K562 (cell line): ENCODE results near the gene GCNT2. TPM values are rescaled to one million over a fixed set of nuclear protein-coding genes. Genes with fewer than 3 reads are reported as not detected.
"Not testable (repeated sequence)": the region's sequence is repeated elsewhere in the genome, so short reads cannot be mapped to it uniquely, and the experiment has no call there.

ENCODE experiments used
- ATAC-seq: fragments of 200-7000 bp; cut with Tn5 transposase; 3 replicates; pipeline ENCODE4 v1.9.1; 2020; ENCODE audit warnings: moderate library complexity
- BruUV-seq: library from RNA; stranded (reverse); fragments of 400-500 nt; replicated peaks from 2 replicates; lab custom pipeline; 2021; lab: Mats Ljungman, UMichigan
- CTCF ChIA-PET: fragments of 300-600 bp; formaldehyde crosslinking; extraction: SDS; loops from one replicate; lab custom pipeline; 2021; ENCODE audit warnings: low intra/inter-chr PET ratio; lab: Yijun Ruan, JAX
- POLR2A ChIA-PET: fragments of 300-600, 350-650 bp; sonication (Branson Sonifier 250); formaldehyde crosslinking; extraction: SDS; loops from one replicate; lab custom pipeline; 2021; ENCODE audit warnings: antibody characterized with exemption, inconsistent platforms; lab: Yijun Ruan, JAX
- DNase-seq, 4 experiments: peaks; one replicate each; pipeline versions ENCODE4 v3.0.0 to v3.0.0-alpha.2; 2011 to 2018; ENCODE audit warnings: low spot score in 3 of 4, mixed read lengths in 3 of 4; ENCODE audit errors: extremely low read depth in 1 of 4
- FAIRE-seq: peaks from 2 replicates; lab custom pipeline; 2011; peaks lifted over from hg19 to GRCh38; lab: Jason Lieb, UNC
- H2AFZ ChIP-seq: 2 replicates; pipeline ENCODE4 v1.6.0; 2011; ENCODE audit warnings: low read depth, low read length, control low read depth, inconsistent platforms
- H3K27ac ChIP-seq: fragments of 200-600 bp; 3 replicates; pipeline ENCODE4 v1.8.0; 2011; ENCODE audit warnings: low read depth, mild to moderate bottlenecking, control low read depth, inconsistent platforms, low read length, moderate library complexity, mixed read lengths; ENCODE audit errors: extremely low read depth
- H3K27me3 ChIP-seq, 2 experiments: fragments of 300-600 bp in 1 of 2; 2 replicates in 1 of 2; 3 replicates in 1 of 2; pipeline versions ENCODE4 v1.6.0 to v1.8.0; 2011; ENCODE audit warnings: inconsistent platforms in 2 of 2, low read length in 2 of 2, mild to moderate bottlenecking in 1 of 2, mixed read lengths in 1 of 2, moderate library complexity in 1 of 2; ENCODE audit not compliant: control insufficient read depth in 2 of 2, insufficient read depth in 2 of 2
- H3K36me3 ChIP-seq: fragments of 300-600 bp; 3 replicates; pipeline ENCODE4 v1.8.0; 2011; ENCODE audit warnings: mild to moderate bottlenecking, low read length, inconsistent platforms; ENCODE audit not compliant: control insufficient read depth, insufficient read depth
- H3K4me1 ChIP-seq, 2 experiments: fragments of 200-600 bp in 1 of 2; replicated peaks in 1 of 2; 2 replicates in 1 of 2; 3 replicates in 1 of 2; pipeline versions ENCODE4 v1.5.1 to v1.8.0; 2011; ENCODE audit warnings: inconsistent platforms in 2 of 2, low read length in 2 of 2, mild to moderate bottlenecking in 1 of 2, mixed read lengths in 1 of 2, moderate library complexity in 1 of 2; ENCODE audit not compliant: control insufficient read depth in 2 of 2, insufficient read depth in 2 of 2
- H3K4me2 ChIP-seq: 2 replicates; pipeline ENCODE4 v1.6.1; 2011; ENCODE audit warnings: low read length, control low read depth, inconsistent platforms, mixed read lengths; ENCODE audit not compliant: insufficient read depth
- H3K4me3 ChIP-seq: fragments of 200-600 bp; sonication (generic), shearing (Covaris generic); 2 replicates; pipeline ENCODE4 v1.5.1; 2016; ENCODE audit warnings: control low read depth, inconsistent platforms
- H3K79me2 ChIP-seq: fragments of 200-600 bp; 3 replicates; pipeline ENCODE4 v1.8.0; 2011; ENCODE audit warnings: low read length, inconsistent platforms; ENCODE audit not compliant: control insufficient read depth, insufficient read depth
- H3K9ac ChIP-seq, 2 experiments: 2 replicates each; pipeline versions ENCODE4 v1.6.0 to v1.6.1; 2011; ENCODE audit warnings: low read depth in 2 of 2, low read length in 2 of 2, control low read depth in 1 of 2, inconsistent platforms in 1 of 2, mild to moderate bottlenecking in 1 of 2, mixed read lengths in 1 of 2; ENCODE audit not compliant: insufficient read depth in 1 of 2
- H3K9me1 ChIP-seq: one replicate; pipeline ENCODE4 v1.6.0; 2011; ENCODE audit warnings: inconsistent platforms, mild to moderate bottlenecking, low read length, moderate library complexity; ENCODE audit not compliant: control insufficient read depth, insufficient read depth
- H3K9me3 ChIP-seq: replicated peaks from 2 replicates; pipeline ENCODE4 v1.5.1; 2011; ENCODE audit warnings: low read depth, low read length, inconsistent platforms; ENCODE audit not compliant: control insufficient read depth, insufficient read depth
- H4K20me1 ChIP-seq: replicated peaks from 2 replicates; pipeline ENCODE4 v1.6.1; 2011; ENCODE audit warnings: low read length, inconsistent platforms, mixed read lengths; ENCODE audit not compliant: control insufficient read depth, insufficient read depth
- NFYB ChIP-seq: IDR thresholded peaks from 2 replicates; pipeline ENCODE4 v1.6.1; 2011; ENCODE audit warnings: mild to moderate bottlenecking, moderate library complexity; ENCODE audit not compliant: insufficient read length; ENCODE audit errors: extremely low read depth
- WGBS: fragments of 100-300 bp; shearing (Covaris generic); methylation state at CpG from one replicate; pipeline ENCODE4 v1.1.6; 2016; ENCODE audit warnings: low coverage, mixed read lengths; ENCODE audit not compliant: insufficient coverage; ENCODE audit errors: missing lambda C conversion rate; 5-methylcytosine and 5-hydroxymethylcytosine counted together
- in situ Hi-C: fragments of 300-500 bp; cut with MboI; formaldehyde crosslinking; loops from 4 replicates; pipeline ENCODE4 v1.15.0; 2018; ENCODE audit warnings: inconsistent platforms, mixed read lengths
- intact Hi-C: fragments of 100-400 bp; cut with micrococcal nuclease; formaldehyde crosslinking; loops from 2 replicates; pipeline ENCODE4 v1.14.2; 2022
- polyA plus RNA-seq, 8 experiments: library from polyadenylated mRNA; depleted of rRNA in 4 of 8; stranded (reverse) in 5 of 8; unstranded in 3 of 8; fragments of >200 nt; fragmentation: Nextera tagmentation in 2 of 8; fragmentation: Illumina TruSeq in 1 of 8; extraction: Ambion mirVana in 2 of 8; extraction: Trizol in 1 of 8; gene quantifications; 2 replicates each; pipeline versions ENCODE4 v1.2.1 to v1.2.3, GENCODE V29; 2011 to 2014; ENCODE audit warnings: inconsistent platforms in 1 of 8, missing spikeins in 1 of 8
- total RNA-seq, 7 experiments: library from RNA; depleted of rRNA in 6 of 7; stranded (reverse); fragments of >200 nt in 6 of 7; fragmentation: Illumina TruSeq in 2 of 7; extraction: Trizol in 2 of 7; gene quantifications; 2 replicates each; pipeline versions ENCODE4 v1.2.1 to v1.2.3, GENCODE V29; 2011 to 2021; ENCODE audit warnings: low replicate concordance in 1 of 7
- TF ChIP-seq, protein P1 (sequence below): sonication (generic); formaldehyde crosslinking; IDR thresholded peaks from 2 replicates; pipeline ENCODE4 v1.8.1; 2023; ENCODE audit warnings: mild to moderate bottlenecking, missing genetic modification reagents

GCNT2 gene
- total and polyA plus RNA-seq, 9 of the 15 experiments (the other 6 are each of a cell fraction or from before 2014, with no cell fraction given), result 0.78 to 2.6 (median 1.6) TPM

DNA sequence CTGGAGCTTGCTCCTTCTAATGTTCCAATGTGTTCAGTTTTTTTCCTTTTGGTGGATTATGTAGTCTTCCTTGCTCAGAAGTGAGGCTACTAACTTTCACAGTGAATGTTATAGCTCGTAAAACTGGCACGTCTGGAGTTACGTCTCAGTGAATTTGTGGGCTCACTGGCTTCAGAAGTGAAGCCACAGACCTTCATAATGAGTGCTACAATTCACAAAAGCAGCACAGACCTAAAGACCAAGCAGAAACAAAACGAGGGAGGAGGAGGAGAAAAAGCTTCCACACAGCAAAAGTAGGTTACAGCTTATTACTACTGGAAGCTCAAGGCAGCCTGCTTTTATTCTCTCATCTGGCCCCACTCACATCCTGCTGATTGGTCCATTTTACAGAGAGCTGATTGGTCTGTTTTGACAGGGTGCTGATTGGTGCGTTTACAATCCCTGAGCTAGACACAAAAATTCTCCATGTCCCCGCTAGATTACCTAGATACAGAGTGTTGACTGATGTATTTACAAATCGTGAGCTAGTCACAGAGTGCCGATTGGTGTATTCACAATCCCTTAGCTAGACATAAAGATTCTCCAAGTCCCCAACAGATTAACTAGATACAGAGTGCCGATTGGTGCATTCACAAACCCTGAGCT lies 34.1 kb upstream of the GCNT2 start:
- H3K9me1 ChIP-seq, CTCF ChIA-PET, BruUV-seq: not testable (repeated sequence)

More for the DNA sequence above, 34.1 kb upstream of the GCNT2 start:
- H3K9me3 ChIP-seq, H3K36me3 ChIP-seq, H2AFZ ChIP-seq, H3K4me2 ChIP-seq, FAIRE-seq, intact Hi-C loops, H3K9ac ChIP-seq, DNase-seq, ATAC-seq, H4K20me1 ChIP-seq, H3K79me2 ChIP-seq, H3K27ac ChIP-seq, H3K4me3 ChIP-seq, in situ Hi-C loops: not testable (repeated sequence)
- Histone ChIP-seq H3K4me1 (peaks cover 0 to 17% of the 10 kb centered on the region in 2 experiments; a peak in 1 of 5 replicates), H3K27me3 (peaks cover 0 to 26% of the 10 kb centered on the region in 2 experiments; a peak in 3 of 5 replicates)
- TF ChIP-seq NFYB, result peak; percentile 70
- TF ChIP-seq, protein P1, sequence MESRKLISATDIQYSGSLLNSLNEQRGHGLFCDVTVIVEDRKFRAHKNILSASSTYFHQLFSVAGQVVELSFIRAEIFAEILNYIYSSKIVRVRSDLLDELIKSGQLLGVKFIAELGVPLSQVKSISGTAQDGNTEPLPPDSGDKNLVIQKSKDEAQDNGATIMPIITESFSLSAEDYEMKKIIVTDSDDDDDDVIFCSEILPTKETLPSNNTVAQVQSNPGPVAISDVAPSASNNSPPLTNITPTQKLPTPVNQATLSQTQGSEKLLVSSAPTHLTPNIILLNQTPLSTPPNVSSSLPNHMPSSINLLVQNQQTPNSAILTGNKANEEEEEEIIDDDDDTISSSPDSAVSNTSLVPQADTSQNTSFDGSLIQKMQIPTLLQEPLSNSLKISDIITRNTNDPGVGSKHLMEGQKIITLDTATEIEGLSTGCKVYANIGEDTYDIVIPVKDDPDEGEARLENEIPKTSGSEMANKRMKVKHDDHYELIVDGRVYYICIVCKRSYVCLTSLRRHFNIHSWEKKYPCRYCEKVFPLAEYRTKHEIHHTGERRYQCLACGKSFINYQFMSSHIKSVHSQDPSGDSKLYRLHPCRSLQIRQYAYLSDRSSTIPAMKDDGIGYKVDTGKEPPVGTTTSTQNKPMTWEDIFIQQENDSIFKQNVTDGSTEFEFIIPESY (CRISPR knock-in tag), result peak; percentile 42; the same call in 1 of the 2 replicates
- POLR2A ChIA-PET, result interaction anchor here (0.5 to 1.4 kb wide), 6 partner anchors 9 to 1453 kb away, joined by 3 to 6 read pairs (median 3); no protein-coding TSS in a partner anchor
- WGBS, result 24% methylated on average over 9 of the region's 9 CpGs
